GM21526 (cell line): ENCODE measurements around the gene UBE2S.
"Not testable (repeated sequence)": the region's sequence is repeated elsewhere in the genome, so short reads cannot be mapped to it uniquely, and the experiment has no call there.

ENCODE experiments used
- ATAC-seq: cut with Tn5 transposase; IDR thresholded peaks from one replicate; pipeline ENCODE4 v1.9.1; 2021; ENCODE audit warnings: moderate library complexity; ENCODE audit not compliant: unreplicated experiment, low FRiP score

Gene UBE2S

GRCh38 chr19:55440411-55441105 lies 33.0 kb upstream of the UBE2S start:
- ATAC-seq: no peak

- ATAC-seq: no peak
Measured at GRCh38 chr19:55439052-55439451, 31.5 kb upstream of the UBE2S start.

- ATAC-seq: no peak
Measured at GRCh38 chr19:55437410-55437809, 29.8 kb upstream of the UBE2S start.

GRCh38 chr19:55436847-55437246 lies 29.3 kb upstream of the UBE2S start:
- no peak for ATAC-seq

- no peak for ATAC-seq
Measured at GRCh38 chr19:55435020-55435419, 27.4 kb upstream of the UBE2S start.

GRCh38 chr19:55434356-55434919 lies 26.9 kb upstream of the UBE2S start:
- no peak for ATAC-seq

GRCh38 chr19:55433292-55433691 lies 25.7 kb upstream of the UBE2S start:
- no peak for ATAC-seq

GRCh38 chr19:55432241-55432959 lies 24.8 kb upstream of the UBE2S start:
- ATAC-seq: no peak

- no peak for ATAC-seq
Measured at GRCh38 chr19:55431183-55431582, 23.6 kb upstream of the UBE2S start.

- no peak for ATAC-seq
Measured at GRCh38 chr19:55426042-55426441, 18.5 kb upstream of the UBE2S start.

GRCh38 chr19:55424518-55424917 lies 16.9 kb upstream of the UBE2S start:
- no peak for ATAC-seq

- ATAC-seq: no peak
Measured at GRCh38 chr19:55423225-55424005, 15.8 kb upstream of the UBE2S start.

GRCh38 chr19:55421281-55421680 lies 13.7 kb upstream of the UBE2S start:
- ATAC-seq: not testable (repeated sequence)

GRCh38 chr19:55419624-55420236 lies 12.1 kb upstream of the UBE2S start:
- no peak for ATAC-seq

- ATAC-seq: no peak
Measured at GRCh38 chr19:55419103-55419502, 11.5 kb upstream of the UBE2S start.

- no peak for ATAC-seq
Measured at GRCh38 chr19:55418185-55418584, 10.6 kb upstream of the UBE2S start.

GRCh38 chr19:55410168-55410567 lies 2.6 kb upstream of the UBE2S start:
- no peak for ATAC-seq

GRCh38 chr19:55409179-55409578 lies 1.6 kb upstream of the UBE2S start:
- ATAC-seq: not testable (repeated sequence)

GRCh38 chr19:55408533-55408872 lies 915 bp upstream of the UBE2S start:
- no peak for ATAC-seq

- peak; percentile 72 for ATAC-seq
Measured at GRCh38 chr19:55407800-55408532, 378 bp upstream of the UBE2S start.
